Right lobe of liver (tissue), 6 donors: ENCODE measurements around the gene FABP3. TPM values are rescaled to one million over a fixed set of nuclear protein-coding genes. Genes with fewer than 3 reads are reported as not detected.

Experiments
- ATAC-seq, 4 donors: fragments of 200-7000 bp; cut with Tn5 transposase; one replicate each; pipeline ENCODE4 v1.9.1; 2020; ENCODE audit warnings: mild to moderate bottlenecking in 4 of 4, moderate library complexity in 4 of 4
- DNase-seq, 3 donors: peaks; one replicate each; pipeline ENCODE4 v3.0.0-alpha.2; 2020
- H3K27ac ChIP-seq, 3 donors: fragments of 200-600 bp; one replicate each; pipeline ENCODE4 v1.8.0; 2022
- H3K27me3 ChIP-seq, 2 donors: fragments of 200-600 bp; one replicate each; pipeline ENCODE4 v1.8.0; 2022
- H3K36me3 ChIP-seq, 4 donors: fragments of 200-600 bp; sonication (generic) in 1 of 4; one replicate each; pipeline versions ENCODE4 v1.5.1 to v1.8.0; 2017 to 2022; ENCODE audit warnings: control low read depth in 1 of 4
- H3K4me1 ChIP-seq, 4 donors: fragments of 200-600 bp; sonication (generic) in 1 of 4; one replicate each; pipeline versions ENCODE4 v1.5.1 to v1.8.0; 2017 to 2022; ENCODE audit warnings: control low read depth in 1 of 4
- H3K4me3 ChIP-seq, 3 donors: fragments of 200-600 bp; one replicate each; pipeline ENCODE4 v1.8.0; 2022
- H3K9me3 ChIP-seq, 4 donors: fragments of 200-600 bp; sonication (generic) in 1 of 4; one replicate each; pipeline versions ENCODE4 v1.5.1 to v1.8.0; 2017 to 2022; ENCODE audit warnings: control low read depth in 1 of 4
- CTCF ChIP-seq, 4 donors: fragments of 200-600 bp in 3 of 4; fragments of 450-650 bp in 1 of 4; IDR thresholded peaks; one replicate each; pipeline versions ENCODE4 v1.5.1 to v1.8.0; 2016 to 2022; ENCODE audit warnings: antibody characterized with exemption in 4 of 4, mild to moderate bottlenecking in 2 of 4
- POLR2A ChIP-seq: fragments of 450-650 bp; IDR thresholded peaks from one replicate; pipeline ENCODE4 v1.6.1; 2017; ENCODE audit warnings: antibody characterized with exemption, mild to moderate bottlenecking
- WGBS: methylation state at CpG from one replicate; pipeline ENCODE4 v1.1.6; 2018; ENCODE audit warnings: low coverage, low lambda C conversion rate; ENCODE audit not compliant: insufficient coverage; ENCODE audit errors: missing lambda C conversion rate; 5-methylcytosine and 5-hydroxymethylcytosine counted together
- intact Hi-C, 2 donors: fragments of 100-400 bp; cut with DNase I; formaldehyde crosslinking; loops; one replicate each; pipeline versions ENCODE4 v1.11.2 to v1.14.1; 2022
- total RNA-seq, 6 experiments: library from RNA; depleted of rRNA in 2 of 6; stranded (reverse); fragments of >200 nt in 2 of 6; fragmentation: NEBNext Ultra II Directional in 3 of 6; extraction: Animal tissue kit (Norgen Biotek cat#: 25700) in 3 of 6; gene quantifications; one replicate each; pipeline versions ENCODE4 v1.1.0 to v1.2.4, GENCODE V29; 2016 to 2023
- donor health status: DM: no; HTN: yes; CAD: no.
- donor health status: DM: no; HTN: no; CAD: no.
- donor health status: DM: no; HTN: no; CAD: no.
- donor health status: DM: no; HTN: yes; CAD: no.
- donor health status: DM: no; HTN: yes; CAD: no.

FABP3 gene
- total RNA-seq, 6 experiments from 2014 or later: 1.3 to 8.3 (median 4.6) TPM

- H3K9me3 ChIP-seq: no peaks in the 10 kb centered on the region
- no peaks in the 10 kb centered on the region for H3K36me3 ChIP-seq
- ATAC-seq (no peak), DNase-seq (no peak)
- no peaks in the 10 kb centered on the region for H3K4me1 ChIP-seq
- no peak overlapping the region for H3K27ac ChIP-seq
- TF ChIP-seq CTCF (IDR thresholded peaks at IDR 0.05) (no peak), POLR2A (no peak)
- no peak overlapping the region for H3K4me3 ChIP-seq
- 60% methylated on average over 2 of the region's 2 CpGs for WGBS
- intact Hi-C loops: no loop called here
- H3K27me3 ChIP-seq: no peaks in the 10 kb centered on the region
Observed at GRCh38 chr1:31401241-31401640, 28.4 kb upstream of the FABP3 start.

- DNase-seq (no peak), ATAC-seq (no peak)
- H3K27ac ChIP-seq: no peak overlapping the region
- WGBS: 34% methylated on average over 3 of the region's 3 CpGs
- intact Hi-C loops: no loop called here
- no peaks in the 10 kb centered on the region for H3K36me3 ChIP-seq
- H3K4me1 ChIP-seq: no peaks in the 10 kb centered on the region
- no peaks in the 10 kb centered on the region for H3K27me3 ChIP-seq
- no peak overlapping the region for H3K4me3 ChIP-seq
- no peaks in the 10 kb centered on the region for H3K9me3 ChIP-seq
- no peak for TF ChIP-seq CTCF (IDR thresholded peaks at IDR 0.05)
- TF ChIP-seq POLR2A: no peak
Observed at GRCh38 chr1:31400393-31400792, 27.5 kb upstream of the FABP3 start.

- H3K27ac ChIP-seq: no peak overlapping the region
- no peaks in the 10 kb centered on the region for H3K4me1 ChIP-seq
- intact Hi-C loops: loop anchor here (10.0 kb wide), 1 partner anchor 145 kb away; no protein-coding TSS in a partner anchor
- DNase-seq: no peak
- no peak for ATAC-seq
- H3K9me3 ChIP-seq: no peaks in the 10 kb centered on the region
- TF ChIP-seq POLR2A (no peak), CTCF (IDR thresholded peaks at IDR 0.05) (no peak)
- no peaks in the 10 kb centered on the region for H3K36me3 ChIP-seq
- no peaks in the 10 kb centered on the region for H3K27me3 ChIP-seq
- H3K4me3 ChIP-seq: no peak overlapping the region
- WGBS: 38% methylated on average over 3 of the region's 3 CpGs
Observed at GRCh38 chr1:31399976-31400375, 27.1 kb upstream of the FABP3 start.

GRCh38 chr1:31398246-31398645, 25.4 kb upstream of the FABP3 start:
- no peak for ATAC-seq
- no peak for DNase-seq
- Histone ChIP-seq H3K27me3 (no peaks in the 10 kb centered on the region), H3K4me3 (no peak overlapping the region), H3K27ac (no peak overlapping the region), H3K36me3 (no peaks in the 10 kb centered on the region), H3K9me3 (no peaks in the 10 kb centered on the region), H3K4me1 (peaks cover 0 to 3% (median under 1%) of the 10 kb centered on the region in 4 donors)
- WGBS: 64% methylated on average over 2 of the region's 2 CpGs
- intact Hi-C loops: loop anchor here (10.0 kb wide), 1 partner anchor 147 kb away; no protein-coding TSS in a partner anchor
- no peak for TF ChIP-seq CTCF (IDR thresholded peaks at IDR 0.05)
- TF ChIP-seq POLR2A: no peak
